ENCODE data around the gene MVB12B.
"Not testable (repeated sequence)": the region's sequence is repeated elsewhere in the genome, so short reads cannot be mapped to it uniquely, and the experiment has no call there.

MVB12B gene

DNA sequence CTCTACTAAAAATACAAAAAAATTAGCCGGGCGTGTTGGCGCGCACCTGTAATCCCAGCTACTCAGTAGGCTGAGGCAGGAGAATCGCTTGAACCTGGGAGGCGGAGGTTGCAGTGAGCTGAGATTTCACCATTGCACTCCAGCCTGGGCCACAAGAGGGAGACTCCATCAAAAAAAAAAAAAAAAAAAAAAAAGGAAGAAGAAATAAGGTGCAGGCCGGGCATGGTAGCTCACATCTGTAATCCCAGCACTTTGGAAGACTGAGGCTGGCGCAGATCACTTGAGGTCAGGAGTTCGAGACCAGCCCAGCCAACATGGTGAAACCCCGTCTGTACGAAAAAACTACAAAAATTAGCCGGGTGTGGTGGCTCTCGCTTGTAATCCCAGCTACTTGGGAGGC lies 228.8 kb downstream of the MVB12B start:
- not testable (repeated sequence) for DNase-seq
